OCI-M2 (cell line): ENCODE results near the gene SLC9A5.

Source experiments
- DNase-seq: peaks from one replicate; lab custom pipeline; 2025; ENCODE audit not compliant: unreplicated experiment; lab: John Stamatoyannopoulos, UW

The SLC9A5 gene

DNA sequence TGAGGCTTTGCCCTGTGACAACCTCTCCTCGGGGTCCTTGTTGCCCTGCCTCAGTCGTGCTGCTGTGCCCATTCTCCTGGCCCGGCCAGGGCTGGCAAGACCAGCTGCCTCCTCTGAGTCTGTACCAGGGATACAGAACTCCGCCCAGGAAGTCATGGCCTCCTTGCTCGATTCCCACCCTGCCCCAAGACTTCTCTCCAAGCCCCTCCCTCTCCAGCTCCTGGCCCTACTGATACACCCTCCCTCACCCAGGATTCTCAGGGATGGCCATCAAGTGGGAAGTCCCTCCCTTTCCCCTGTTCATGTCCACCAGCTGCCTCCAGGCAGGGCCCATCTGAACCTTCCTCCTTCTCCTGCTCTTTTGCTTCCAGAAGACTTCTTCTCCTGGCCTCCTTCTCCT lies 33.1 kb upstream of the SLC9A5 start:
- no peak for DNase-seq

DNA sequence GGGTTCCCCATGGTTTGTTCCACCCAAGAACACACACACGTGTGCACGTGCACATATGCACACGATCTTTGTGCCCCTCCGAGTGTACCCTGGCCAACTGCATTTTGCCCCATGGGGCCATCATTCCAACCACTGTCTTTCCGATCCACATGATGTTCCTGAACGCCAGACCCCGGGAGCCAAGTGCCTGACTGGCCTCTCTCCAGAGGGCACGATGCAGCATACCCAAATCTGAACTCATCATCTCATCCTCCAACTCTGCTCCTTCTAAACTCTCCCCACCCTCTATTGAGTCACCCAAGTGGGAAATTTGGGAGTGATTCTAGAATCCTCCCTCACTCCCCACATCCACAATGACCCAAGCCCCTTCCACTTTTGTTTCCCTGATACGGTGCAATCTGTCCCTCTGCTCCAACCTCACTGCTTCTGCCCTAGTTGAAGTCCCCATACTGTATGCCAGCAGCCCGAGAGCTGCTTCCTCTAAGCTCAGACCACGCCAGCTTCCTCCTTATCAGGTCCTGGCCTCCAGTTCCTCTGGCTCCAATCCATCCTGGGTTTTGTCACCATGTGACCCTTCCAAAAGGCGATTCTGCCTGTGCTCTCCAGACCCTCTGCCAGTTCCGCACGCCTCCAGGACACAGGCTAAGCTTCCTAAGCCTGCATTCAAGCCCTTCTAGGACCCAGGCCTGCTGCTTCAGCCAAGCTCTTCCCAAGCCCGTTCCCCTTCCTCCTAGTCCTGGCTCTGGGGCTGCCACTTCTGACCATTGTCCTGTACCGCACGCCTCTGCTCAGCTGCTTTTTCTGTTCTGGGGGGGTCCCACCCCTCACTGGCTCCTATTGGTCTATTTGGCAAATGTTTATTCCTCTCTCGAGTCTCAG lies 31.9 kb upstream of the SLC9A5 start:
- DNase-seq, result no peak

DNA sequence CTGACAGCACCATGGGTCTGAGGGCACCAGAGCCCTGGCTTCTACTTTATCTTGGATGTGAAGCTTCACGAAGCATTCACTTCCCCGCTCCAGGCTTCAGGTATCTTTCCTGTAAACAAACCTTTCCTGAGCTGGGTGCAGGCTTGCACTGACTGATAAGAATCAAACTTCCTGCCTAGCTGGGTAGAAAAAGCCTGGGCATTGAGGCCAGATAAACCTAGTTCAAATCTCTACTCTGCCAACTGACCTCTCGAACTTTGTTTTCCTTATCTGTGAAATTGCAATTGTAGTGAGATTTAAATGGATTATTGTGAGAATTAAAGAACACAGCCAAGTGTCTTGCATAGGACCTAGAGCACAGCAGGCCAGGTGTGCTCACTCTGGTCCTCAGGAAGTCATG lies 24.8 kb upstream of the SLC9A5 start:
- DNase-seq, result no peak

DNA sequence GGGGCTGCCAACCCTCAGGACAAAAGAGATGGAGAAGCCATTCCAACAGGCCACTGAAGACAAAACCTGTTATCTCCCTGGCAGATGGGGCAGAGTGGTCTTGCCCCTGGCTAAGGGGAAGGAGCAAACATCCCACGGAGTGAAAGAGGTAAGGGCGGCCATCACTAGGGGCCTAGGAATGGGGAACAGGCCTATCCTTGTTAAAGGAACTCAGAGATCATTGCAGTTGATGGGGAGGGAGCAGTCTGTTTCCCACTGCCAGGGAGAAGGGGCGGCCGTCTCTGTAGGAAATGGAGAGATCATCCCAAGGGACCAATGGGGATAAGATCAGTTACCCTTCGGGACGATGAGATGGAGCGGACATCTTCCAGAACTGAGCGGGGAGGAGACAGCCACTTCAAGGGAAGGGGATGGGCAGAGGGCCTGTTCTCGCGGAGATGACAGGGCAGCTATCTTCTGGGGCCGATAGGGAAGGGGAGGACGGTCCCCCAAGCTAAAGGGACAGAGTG lies 22.4 kb upstream of the SLC9A5 start:
- no peak for DNase-seq

DNA sequence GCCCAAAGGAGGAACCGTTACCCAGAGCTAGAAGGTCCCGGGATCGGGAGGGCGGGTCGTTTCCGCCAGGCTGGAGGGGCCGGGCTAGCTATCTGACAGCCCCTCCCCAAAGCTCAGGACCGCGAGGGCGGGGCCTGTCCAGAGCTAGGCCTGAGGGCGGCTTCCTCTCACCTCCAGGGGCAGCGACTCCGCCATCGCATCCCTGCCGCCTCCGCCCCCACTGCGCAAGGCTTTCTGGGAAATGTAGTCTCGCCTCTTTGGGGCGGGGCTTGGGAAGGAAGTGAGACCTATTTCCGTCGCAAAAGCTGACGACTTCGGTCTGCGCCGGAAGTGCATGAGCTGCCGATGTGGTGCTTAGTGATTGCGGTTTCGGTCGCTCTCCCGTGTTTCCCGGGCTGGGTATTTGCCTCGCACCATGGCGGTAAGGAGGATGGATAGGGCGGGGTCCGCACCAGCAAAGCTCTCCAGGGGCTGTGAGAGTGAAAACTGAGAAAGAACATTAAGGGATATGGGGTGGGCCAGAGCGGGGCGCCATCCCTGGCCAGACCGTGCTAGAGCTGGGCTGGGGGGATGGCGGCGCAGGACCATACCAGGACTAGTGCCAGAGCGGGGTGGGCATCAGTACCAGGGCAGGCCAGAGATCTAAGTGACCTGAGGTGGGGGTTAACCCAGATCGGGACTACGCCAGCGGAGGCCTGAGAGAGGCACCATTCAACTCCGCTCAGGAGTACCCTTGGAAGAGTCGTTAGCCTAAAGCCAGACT lies 21.8 kb upstream of the SLC9A5 start, which contains the start of gene TMEM208:
TMEM208 (plus strand) TSS at position 327 of the 763 bp plus-strand sequence; CDS start at position 416, 89 bp downstream.
- peak; percentile 71 for DNase-seq

DNA sequence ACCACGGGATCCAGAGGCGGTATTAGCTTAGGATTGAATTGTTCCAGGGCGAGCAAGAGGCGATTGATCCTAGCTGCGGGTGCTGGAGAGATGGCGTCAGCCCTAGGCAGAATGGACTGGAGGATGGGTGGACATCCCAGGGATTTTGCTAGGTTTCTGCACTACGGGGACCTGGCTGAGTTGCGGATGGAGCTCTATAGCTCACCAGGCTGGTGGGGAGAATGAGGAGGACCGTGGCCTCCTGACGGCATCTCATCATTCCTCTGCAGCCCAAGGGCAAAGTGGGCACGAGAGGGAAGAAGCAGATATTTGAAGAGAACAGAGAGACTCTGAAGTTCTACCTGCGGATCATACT lies 21.2 kb upstream of the SLC9A5 start:
- DNase-seq, result no peak

DNA sequence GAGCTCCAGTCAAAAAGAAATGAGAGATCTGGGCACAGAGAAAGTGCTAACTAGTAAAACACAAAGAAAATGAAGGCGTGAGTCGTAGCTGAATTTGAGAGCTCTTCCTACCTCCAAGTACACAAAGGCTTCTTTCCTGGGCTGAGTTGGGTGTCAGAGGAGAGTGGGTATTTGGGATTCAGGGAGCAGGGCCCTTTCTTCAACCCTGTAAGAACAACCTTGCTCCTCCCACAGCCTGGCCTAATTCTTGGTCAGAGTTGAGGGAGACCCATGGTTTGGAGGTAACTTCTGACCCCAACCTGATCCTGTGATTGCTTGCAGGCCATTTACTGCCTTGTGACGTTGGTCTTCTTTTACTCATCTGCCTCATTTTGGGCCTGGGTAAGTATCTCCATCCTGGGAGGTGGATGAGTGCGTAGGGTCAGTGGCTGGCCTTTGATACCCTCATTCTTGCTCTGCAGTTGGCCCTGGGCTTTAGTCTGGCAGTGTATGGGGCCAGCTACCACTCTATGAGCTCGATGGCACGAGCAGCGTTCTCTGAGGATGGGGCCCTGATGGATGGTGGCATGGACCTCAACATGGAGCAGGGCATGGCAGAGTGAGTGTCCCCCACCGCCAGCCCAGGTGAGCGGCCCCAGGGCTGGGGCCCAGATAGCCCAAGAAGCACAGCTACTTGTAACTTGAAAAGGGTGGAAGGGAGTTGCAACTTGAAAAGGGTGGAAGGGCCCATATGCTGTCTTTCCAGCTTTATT lies 20.6 kb upstream of the SLC9A5 start:
- DNase-seq, result no peak

DNA sequence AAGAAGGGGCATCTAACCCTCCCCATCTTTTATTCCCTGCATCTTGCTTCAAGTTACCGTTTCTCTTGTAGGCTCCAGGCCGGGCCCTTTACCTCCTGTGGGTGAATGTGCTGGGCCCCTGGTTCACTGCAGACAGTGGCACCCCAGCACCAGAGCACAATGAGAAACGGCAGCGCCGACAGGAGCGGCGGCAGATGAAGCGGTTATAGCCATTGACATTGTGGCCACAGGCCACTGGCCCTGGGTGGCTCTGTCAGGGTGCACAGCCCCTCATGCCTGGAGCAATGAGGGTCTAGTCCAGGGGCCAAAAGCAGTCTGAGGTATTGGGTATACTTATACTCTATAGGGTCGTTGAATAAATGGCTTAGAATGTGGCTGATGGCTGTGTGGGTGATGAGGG lies 19.9 kb upstream of the SLC9A5 start:
- no peak for DNase-seq

DNA sequence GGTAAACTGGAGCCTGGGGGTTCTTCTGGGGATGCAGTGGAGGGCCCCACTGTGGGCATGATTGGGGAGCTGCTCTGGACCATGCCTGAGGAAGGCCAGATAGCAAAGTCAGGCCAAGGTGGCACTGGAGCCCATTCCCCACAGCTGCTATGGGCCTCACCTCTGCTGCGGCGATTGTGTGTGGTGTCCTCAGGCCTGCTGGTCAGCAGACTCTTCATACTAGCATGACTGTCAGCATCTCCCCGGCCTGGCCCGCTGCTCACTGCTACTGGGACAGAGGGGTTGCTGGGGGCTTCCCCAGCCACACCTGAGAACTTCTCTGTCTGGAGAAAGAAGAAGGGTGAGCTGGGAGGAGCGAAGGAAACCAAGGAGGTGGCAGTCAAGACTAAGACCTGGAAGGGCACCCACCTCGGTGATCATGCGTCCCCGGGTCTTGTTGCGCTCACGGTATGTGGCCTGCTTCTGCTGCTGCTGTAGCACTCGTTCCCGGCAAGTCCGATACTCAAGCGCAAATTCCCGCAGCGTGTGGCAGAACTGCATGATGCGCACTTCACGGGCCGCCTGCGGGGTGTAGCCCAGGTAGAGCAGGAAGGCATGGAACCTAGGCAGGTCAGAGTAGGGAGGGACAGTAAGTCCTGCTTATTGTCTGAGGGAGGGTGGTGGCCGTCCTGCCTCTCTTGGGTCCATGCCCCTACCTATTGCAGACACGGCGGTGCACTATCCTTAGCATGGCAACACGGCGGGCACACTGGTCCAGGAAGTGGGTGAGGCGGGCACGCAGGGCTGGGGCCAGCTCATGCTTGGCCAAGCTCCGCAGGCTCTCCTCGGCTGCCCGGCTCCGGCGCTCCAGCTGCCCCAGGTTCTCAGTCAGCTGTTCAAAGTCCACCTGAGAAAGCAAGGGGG lies 18.6 kb upstream of the SLC9A5 start:
- DNase-seq, result no peak

DNA sequence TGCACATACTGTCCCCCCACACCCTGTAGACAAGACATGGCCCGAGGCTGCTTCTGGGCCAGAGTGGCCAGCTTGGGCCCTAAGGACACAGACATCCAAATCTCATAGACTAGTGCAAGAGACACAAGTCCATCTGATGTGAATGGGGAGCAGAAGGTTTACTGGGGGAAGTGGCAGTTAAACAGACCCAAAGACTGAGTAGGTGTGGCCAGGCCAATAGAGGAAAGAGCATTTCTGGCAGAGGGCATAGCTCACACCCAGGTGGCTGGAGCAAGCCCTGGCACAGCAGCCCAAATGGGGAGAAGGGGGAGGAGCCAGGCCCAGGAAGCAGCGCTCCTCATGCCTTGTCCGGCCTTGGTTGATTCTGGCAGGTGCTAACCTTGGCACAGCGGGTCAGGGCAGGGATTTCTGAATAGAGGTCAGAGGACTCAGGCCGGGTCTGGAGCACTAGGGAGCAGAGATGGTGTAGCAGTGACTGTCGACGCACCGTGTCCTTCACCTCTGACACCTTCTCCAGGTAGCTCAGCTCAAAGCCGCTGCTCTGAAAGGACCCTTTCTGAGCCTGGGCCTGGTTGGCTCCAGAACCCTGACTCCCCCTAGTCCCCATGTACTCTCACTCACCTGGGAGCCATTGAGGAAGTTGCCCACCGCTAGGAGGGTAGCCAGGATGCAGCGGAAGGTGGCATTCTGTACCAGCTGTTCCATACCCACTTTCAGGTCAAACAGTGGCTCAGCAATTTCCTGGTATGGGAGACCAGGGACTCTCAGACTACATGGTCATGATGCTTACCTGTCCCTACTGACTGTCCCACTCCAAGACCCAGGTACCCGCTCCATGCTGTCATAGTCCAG lies 17.7 kb upstream of the SLC9A5 start:
- DNase-seq, result no peak

DNA sequence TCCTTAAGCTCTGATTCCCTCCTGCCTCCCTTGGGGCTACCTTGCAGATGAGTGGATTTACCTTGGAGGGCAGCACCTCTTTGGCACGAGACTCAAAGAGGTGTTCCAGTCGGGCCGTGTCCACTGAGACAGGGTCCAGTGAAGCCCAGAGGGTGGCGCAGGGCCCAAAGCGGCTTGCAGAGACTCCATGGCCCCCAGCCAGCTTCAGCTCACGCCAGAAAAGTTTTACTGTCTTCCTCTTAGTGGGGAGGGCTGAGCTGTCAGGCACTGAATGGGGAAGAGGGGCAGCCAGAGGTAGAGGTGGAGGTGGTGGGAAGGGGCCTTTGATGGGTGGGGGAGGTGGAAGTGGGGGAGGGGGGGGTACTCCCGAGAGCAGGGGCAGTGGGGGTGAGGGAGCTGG lies 15.2 kb upstream of the SLC9A5 start:
- DNase-seq, result no peak

DNA sequence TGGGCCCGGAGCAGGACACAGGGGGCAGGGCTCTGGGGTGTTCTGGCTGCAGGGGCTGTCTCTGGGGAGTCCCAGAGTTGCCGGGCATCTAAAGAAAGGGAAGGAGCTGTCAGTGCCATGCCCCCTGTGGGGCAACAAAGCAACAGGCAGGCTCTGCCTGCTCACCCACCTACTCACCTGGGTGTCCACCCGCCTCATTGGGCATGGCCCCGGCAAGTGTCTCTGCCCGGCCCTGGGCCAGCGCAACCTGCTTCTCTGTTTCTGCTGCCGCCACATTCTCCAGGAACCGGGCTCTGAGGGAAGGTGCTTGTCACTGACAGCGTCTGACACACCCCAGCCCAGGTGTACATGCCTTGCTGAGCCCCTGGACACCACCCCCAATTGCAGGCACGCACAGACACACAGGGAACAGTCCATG lies 14.6 kb upstream of the SLC9A5 start:
- no peak for DNase-seq

DNA sequence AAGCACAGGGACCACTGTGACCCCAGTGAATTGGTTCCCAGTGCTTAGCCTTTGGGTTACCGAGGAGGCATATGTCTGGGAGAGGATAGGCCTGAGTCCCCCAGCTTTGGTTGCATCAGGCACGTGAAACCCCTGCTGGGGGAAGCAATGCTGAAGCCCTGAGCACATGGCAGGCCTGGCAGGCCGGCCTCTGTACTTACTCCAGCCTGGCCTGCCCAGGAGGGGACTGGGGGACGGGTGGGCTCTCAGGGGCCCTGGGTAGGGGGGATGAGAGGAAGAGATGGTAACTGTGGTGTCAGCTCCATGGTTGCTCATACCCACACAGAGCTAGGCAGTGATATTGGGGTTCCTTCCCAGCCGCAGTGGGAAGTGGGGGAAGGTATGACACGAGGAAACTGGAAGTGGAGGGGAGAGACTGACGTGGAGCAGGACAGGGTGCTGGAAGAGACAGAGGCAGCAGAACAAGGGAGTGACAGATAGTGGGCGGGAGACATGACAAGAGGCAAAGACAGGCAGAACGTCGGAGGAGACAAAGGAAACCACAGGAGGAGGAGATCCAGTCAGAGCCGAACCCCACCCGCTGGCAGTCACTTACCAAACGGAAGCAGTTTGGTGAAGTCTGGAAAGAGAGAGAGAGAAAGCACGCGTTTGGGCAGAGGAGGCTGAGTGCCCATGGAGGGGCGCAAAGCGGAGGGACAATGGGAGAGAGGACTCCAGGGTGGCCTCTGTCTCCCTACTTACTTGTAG lies 12.8 kb upstream of the SLC9A5 start:
- no peak for DNase-seq

DNA sequence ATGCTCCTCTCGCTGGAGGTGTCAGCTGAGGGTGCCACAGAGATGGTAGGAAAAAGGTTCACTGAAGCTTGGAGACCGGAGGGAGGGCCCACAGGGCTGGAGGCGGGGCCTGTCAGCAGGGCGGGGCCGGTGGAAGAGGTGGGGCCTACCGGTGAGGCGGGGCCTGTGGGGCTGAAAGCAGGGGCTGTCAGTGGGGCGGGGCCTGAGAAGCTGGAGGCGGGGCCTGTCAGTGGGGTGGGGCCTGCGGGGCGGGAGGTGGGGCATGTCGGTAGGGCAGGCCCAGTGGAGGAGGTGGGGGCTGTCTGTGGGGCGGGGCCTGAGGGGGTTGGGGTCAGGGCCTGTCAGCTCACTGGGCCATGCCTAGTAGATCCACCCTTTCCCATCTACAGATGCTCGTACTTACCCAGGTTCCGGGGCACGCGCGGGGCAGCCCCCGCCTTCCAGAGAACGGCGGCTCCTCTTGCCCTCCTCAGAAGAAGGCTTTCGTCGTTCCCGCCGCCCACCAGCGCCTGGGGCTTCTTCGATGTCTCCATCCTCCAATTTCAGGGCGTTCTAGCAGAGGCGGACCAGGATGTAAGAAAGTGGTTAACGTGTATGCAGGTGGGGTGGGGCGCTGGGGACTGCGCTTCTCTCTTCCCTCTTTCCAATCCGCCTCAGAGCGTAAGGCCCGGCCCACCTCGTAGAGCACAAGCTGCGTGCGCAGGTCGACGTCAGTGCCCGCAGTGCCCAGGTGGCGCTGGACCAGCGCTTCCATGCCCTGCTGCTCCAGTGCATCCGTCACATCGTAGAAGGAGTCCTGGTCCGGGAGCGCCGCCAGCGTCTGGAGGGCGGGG lies 12.0 kb upstream of the SLC9A5 start:
- DNase-seq, result no peak

DNA sequence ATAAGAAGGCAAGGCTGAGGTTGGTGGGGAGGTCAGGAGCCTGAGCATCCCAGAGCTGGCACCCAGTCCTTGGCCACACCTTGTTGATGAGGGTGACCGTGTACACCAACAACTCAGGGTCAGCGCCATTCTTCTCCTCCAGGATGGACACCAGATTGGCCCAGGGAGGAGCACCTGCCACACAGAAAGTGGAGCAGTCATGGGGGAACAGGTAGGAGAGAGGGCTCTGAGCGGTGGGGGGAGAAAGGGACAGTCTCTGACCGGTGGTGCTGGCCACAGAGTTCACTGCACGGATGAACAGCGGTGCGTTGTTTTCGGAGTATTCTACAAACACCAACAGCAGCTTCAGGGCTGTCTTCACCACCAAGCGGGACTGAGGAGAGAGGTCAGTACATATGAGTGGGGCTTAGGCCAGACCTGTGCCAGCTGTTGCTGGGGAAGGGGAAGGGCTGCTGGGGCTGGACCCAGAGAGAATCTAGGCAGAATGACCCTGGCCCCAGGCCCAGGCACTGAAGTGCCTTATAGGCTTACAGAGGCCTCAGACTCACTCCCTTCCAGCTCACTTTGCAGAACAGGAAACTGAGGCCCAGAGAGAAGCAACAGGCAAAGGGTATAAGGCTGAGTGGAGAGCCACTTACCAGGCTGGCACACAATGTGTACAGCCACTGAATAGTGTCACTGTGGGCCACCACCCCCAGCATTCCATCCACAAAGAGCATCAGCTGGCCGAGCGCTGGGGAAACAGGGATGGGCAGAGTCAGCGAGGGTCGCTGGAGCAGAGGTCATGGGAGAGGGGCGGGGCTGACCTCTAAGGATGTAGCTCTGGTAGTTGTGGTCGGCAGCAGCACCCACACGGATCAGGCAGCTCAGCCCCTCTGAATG lies 11.1 kb upstream of the SLC9A5 start:
- DNase-seq, result no peak

DNA sequence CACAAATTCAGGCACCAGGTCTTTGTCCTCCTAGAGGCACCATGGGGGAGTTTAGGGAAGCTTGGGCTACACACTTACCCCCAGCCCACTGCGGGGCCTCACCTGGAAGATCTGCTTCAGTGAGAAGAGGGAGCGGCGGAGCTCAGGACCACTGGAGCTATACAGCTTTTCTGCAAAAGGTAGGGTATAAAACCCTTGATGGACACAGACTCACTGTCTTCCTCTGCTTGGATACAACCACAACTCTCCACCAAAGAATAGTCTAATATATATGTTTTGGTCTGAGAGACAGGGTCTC lies 10.6 kb upstream of the SLC9A5 start:
- no peak for DNase-seq

DNA sequence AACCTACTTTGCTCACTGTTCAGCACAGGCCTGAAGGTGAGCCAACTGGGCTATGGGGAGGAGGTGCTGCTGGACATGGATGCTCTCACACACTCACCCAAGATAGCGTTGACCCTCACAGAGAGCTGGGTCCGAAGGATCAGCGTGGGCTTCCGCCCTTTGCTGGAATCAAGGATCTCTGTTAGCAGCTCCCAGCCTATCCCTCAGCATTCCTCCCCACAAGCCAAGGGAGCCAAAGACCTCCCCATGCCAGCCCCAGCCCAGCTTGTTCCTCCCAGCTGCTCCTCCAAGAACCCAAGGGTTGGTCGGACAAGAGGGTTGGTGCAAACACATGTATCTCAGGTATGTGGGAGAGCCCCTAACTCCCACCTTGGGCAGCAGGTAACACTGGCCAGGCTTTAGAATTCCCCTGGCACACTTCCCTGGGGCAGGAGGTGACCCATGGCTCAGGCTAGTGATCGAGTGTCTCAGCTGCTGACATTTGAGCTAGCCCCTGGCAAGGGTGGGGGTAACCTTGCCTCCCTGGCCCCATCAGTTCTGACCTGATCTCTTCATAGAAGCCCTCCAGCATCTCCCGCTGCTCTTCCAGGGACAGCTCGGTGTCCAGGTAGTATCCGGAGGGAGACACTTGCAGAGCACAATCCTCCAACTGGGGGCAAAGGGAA lies 9.8 kb upstream of the SLC9A5 start:
- DNase-seq, result no peak
